GM19238 (cell line): Measurements from ENCODE around the gene TRIM67.
"Not testable (repeated sequence)": the region's sequence is repeated elsewhere in the genome, so short reads cannot be mapped to it uniquely, and the experiment has no call there.

Source experiments
- DNase-seq: peaks from one replicate; pipeline ENCODE4 v3.0.0; 2011; ENCODE audit warnings: low spot score; ENCODE audit not compliant: insufficient read length

Gene TRIM67

GRCh38 chr1:231203259-231204057, 41.6 kb downstream of the TRIM67 start:
- DNase-seq = no peak

GRCh38 chr1:231206856-231207255, 45.0 kb downstream of the TRIM67 start:
- DNase-seq = no peak

GRCh38 chr1:231207437-231207836, 45.6 kb downstream of the TRIM67 start:
- DNase-seq = no peak

GRCh38 chr1:231208980-231209379, 47.1 kb downstream of the TRIM67 start:
- DNase-seq = no peak

GRCh38 chr1:231209531-231209930, 47.7 kb downstream of the TRIM67 start:
- DNase-seq = no peak

GRCh38 chr1:231210126-231210525, 48.3 kb downstream of the TRIM67 start:
- no peak for DNase-seq

- DNase-seq = peak; percentile 94
Measured at GRCh38 chr1:231211005-231211857, 49.4 kb downstream of the TRIM67 start.

GRCh38 chr1:231212301-231212700, 50.4 kb downstream of the TRIM67 start:
- DNase-seq = not testable (repeated sequence)

- DNase-seq = no peak
Measured at GRCh38 chr1:231213831-231214573, 52.1 kb downstream of the TRIM67 start.

- no peak for DNase-seq
Measured at GRCh38 chr1:231214918-231215680, 53.2 kb downstream of the TRIM67 start.

- DNase-seq = no peak
Measured at GRCh38 chr1:231215681-231216385, 54.0 kb downstream of the TRIM67 start.

- DNase-seq = no peak
Measured at GRCh38 chr1:231216498-231216897, 54.6 kb downstream of the TRIM67 start.

- no peak for DNase-seq
Measured at GRCh38 chr1:231217056-231217455, 55.2 kb downstream of the TRIM67 start.

GRCh38 chr1:231218078-231218477, 56.2 kb downstream of the TRIM67 start:
- no peak for DNase-seq

- DNase-seq = no peak
Measured at GRCh38 chr1:231219422-231220401, 57.9 kb downstream of the TRIM67 start.

- DNase-seq = no peak
Measured at GRCh38 chr1:231220801-231221200, 58.9 kb downstream of the TRIM67 start.

- no peak for DNase-seq
Measured at GRCh38 chr1:231226156-231226555, 64.3 kb downstream of the TRIM67 start.

GRCh38 chr1:231231511-231231910, 69.7 kb downstream of the TRIM67 start:
- no peak for DNase-seq
